ENCODE results near the gene KCNQ2.

The KCNQ2 gene

GRCh38 chr20:63417097-63417737 is 55.2 kb downstream of the KCNQ2 start:
- no peak for DNase-seq (ENCODE audit: low read depth)

GRCh38 chr20:63416631-63417030 is 55.8 kb downstream of the KCNQ2 start:
- no peak for DNase-seq (ENCODE audit: low read depth)

DNA sequence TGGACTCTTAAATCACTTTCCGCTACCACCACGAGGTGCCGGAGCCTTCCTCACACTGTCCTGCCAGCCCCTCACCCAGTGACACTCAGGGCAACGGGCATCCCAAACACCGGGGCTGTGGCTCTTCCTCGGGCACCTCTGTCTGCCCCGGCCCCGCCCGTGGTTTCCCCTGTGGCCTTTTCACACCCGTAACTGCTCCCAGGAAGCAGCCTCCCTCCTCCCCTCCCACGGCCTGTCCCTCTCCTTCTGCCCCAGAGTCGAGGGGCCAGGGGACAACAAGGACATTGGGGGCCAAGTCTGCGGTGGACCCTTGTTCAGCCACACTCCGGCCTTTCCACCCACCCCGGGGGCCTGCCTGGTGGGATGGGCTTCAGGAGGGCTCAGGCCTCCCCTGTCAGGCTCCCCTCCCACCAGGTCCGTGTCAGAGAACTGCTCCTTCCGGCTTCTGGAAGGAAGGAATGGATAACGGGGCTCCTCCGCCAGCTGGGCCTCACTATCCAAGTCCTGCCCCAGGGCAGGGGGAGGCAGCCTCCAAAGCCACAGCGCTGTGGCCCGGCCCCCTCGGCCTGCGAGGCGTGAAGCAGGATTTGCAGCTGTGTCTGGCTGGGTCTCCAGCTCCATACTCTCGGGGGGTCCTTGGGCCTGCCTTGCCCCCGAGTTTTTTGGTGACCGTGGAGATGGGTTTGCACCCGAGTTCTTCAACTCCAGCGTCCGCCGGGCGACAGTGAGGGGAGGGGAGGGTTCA is 56.6 kb downstream of the KCNQ2 start:
- no peak for DNase-seq (ENCODE audit: low read depth)

DNA sequence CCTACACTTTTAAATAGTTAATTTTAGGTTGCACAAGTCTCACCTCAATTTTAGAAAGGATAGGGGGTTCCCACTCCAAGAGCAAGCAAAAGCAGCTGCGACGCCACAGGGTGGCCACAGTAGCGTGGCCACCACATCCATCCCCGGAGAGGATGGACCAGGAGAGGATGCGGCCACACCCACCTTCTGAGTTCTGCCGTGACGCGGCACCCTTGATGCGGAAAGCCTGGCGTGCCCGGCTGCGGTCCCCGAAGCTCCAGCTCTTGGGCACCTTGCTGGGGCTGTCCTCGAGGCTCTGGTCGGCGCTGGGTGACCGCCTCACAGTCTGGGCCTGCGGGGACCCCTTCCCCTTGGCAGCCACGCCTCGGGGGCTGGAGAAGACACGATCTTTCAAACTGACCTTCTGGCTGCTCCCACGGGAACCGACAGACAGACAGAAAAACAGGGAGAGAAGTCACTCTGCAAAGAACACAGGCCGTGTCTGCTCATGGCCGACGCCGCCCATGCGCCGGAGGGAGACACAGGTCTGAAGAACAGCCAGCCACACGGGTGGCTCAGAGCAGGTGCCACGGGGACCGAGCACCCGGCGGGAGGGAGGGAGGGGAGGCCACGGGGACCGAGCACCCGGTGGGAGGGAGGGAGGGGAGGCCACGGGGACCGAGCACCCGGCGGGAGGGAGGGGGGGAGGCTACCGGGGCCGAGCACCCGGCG is 57.6 kb downstream of the KCNQ2 start:
- DNase-seq (ENCODE audit: low read depth): no peak

DNA sequence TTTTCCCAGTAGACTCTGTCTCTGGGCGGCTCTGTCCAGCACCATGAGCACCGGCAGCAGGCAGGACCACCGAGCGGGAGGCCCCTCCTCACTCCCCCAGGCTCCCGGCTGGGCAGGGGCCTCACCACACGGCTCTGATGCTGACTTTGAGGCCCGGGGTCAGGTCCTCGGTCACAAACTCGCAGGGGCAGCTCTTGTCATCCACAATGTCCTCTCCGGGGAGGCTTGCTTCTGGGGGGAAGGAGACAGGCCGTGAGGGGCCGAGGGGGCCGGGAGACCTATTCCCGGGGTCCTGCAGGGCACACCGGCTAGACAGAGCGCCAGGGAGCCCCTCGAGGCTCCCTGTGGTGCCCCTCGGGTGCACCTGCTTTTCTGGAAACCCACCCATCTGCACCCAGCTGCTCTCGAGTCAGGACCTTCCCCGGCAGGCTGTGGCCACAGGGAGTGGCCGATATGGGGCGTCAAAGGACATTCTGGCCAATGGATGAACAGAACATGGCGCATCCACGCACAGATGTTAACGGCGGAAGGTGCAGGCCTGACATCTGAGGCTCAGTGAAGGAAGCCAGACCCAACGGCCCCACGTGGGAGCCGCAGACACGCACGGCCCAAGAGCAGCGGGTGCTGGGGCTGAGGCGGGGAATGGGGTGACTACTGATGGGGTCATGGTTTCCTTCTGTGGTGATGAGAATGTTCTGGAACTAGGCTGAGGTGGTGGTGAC is 58.3 kb downstream of the KCNQ2 start:
- DNase-seq (ENCODE audit: low read depth): no peak

DNA sequence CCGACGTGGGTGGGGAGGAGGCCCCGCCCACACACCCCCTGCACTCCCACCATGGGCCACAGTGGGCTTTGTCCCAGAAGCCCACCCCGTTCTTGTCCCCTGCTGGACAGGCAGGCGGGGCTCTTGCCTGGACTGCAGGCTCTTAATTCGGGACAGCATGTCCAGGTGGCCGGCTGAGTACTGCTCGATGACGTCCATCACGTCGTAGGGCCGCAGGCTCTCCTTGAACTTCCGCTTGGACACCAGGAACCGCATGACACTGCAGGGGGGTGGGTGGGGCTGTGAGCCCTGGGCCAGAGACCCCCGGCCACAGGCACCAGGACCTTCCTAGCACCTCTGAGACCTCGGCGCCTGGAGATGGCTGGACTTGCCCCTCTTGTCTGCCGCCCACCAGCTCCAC is 59.1 kb downstream of the KCNQ2 start:
- DNase-seq (ENCODE audit: low read depth): no peak

DNA sequence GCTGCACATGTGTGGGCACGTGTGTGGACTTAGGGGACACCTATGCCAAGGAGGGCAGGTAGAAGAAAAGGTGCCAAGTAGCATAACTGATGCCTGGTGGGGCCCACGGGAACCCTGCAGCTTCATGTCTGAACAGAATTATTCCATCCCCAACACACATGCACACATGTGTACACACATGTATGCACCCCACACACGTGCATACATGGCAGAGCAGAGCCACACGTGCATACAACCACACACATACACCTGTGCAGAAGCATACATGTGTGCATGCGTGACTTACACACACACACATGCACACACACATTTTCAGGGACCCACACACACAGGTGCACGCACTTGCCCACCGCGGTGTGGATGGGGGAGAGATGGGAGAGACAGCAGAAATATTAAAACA is 59.6 kb downstream of the KCNQ2 start:
- DNase-seq (ENCODE audit: low read depth): no peak

- DNase-seq (ENCODE audit: low read depth): no peak
These were observed 60.4 kb downstream of the KCNQ2 start for GRCh38 chr20:63411898-63412631.

DNA sequence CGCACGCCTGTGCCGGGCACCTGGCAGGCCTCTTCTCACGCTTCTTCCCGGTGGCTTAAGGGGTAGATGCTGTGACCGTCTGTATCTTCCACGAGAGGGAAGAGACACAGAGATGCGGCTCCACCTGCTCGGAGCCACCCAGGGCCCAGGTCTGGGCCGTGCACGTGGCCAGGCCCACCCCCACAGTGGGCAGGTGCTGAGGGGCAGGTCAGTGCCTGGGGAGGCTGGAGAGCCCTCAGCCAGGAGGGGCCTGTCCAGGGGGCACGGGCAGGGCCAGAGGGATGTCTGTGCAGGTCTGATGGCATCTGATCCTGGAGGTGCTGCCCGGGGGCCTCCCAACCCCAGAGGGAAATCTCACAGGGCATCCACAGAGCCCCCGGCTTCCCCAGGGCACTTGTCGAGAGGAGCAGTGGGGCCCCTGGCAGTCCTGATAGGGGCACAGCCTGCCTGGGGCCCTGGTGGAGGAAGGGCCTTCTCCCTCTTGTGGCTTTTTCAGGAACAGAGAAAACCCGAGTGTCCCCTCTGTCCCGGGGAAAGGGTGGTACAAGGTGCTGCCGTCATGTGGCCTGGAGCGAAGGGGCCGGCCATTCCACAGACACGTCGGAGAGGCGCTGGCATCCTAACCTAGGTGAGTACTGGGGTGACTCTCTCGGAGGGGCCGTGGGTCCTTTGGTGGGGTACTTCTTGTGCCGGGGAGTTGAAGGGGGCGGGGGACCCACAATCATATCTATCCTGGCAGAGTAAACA is 61.1 kb downstream of the KCNQ2 start:
- DNase-seq (ENCODE audit: low read depth): no peak

DNA sequence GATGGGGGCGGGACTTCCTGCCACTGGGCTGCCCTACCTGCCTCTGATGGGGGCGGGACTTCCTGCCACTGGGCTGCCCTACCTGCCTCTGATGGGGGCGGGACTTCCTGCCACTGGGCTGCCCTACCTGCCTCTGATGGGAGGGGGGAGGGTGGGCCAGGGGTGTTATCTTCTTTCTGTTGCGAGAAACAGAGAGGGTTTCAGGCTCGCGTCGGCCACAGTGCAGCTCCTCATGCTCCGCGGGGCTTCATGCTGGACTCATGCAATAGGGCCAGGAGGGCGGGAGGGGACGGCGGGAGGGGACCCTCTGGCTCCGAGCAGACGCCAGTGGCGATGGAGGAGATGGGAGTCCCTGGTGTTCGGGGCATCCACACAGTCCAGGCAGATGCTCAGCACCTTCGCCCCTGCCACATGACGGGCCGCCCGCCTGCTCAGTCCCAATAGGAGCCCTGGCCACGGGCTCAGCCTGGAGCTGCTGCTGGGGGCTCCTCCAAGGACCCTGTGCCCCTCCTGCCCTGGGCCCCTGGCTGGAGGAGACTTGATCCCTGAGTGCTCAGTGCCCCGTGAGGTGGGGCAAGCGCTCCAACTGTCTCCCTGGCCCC is 62.5 kb downstream of the KCNQ2 start:
- DNase-seq (ENCODE audit: low read depth): no peak

- DNase-seq (ENCODE audit: low read depth): no peak
These were observed 63.2 kb downstream of the KCNQ2 start for GRCh38 chr20:63409066-63409833.

DNA sequence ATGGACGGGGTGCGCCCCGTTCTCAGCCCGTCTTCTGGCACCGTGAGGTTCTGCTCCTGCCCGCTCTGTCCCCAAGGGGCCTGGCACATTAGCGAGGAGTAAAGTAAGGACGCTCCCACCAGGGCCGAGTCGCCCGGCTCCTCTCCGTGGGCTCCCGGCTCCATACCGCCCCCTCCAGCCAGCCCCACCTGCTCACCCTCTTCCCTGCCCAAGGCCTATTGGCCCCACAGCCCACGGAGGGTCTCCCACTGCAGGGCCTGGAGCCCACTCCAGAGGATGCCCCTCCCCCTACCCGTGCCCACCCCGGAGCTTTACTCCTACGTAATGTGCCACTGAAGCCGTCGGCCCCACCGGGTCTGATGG is 63.8 kb downstream of the KCNQ2 start:
- no peak for DNase-seq (ENCODE audit: low read depth)

- DNase-seq (ENCODE audit: low read depth): no peak
These were observed 64.3 kb downstream of the KCNQ2 start for GRCh38 chr20:63407928-63408683.

DNA sequence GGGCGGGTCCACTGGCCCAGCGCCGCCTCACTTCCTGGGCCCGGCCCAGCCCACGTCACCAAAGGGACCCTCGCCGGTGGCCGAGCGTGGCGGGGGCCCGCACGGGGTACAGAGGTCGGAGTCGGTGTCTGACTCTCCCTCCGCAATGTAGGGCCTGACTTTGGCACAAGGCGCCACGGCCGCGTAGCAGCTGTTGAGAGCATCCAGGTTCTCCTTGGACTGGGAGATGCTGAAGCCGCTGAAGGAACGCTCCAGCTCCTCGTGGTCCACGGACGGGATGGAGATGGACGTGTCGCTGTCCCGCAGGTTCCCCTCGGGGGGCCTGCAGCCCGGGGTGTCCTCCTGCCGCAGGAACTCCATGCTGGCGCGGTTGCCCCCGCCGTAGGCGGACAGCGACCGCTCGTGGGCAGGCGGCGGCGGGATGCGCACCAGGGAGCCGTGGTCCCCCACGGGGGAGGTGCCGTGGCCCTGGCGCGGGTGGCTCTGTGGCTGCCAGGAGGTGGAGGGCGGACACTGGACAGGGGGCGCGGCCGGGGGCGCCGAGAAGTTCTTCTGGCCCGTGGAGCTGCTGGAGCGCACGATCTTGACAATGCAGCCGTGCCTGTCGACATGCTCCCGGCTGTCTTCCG is 65.7 kb downstream of the KCNQ2 start:
- no peak for DNase-seq (ENCODE audit: low read depth)

DNA sequence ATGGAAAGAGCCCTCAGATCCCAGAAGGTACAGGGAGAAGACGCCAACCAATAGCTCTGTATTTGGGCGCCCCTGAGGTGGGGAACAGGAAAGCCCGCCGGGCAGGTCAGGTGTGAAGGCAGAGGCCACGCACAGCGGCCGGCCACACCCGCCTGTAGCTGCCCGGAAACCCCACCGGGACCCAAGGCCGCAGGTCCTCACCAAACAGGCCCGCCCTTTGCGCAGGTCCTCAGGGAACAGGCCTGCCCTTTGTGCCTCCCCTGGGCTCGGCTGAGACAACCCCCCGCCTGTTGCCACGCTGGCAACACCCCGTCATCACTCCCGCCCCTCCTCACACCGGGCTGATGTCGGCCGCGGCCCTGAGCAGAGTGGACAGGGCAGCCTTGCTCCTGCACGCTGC is 66.4 kb downstream of the KCNQ2 start:
- DNase-seq (ENCODE audit: low read depth): no peak

DNA sequence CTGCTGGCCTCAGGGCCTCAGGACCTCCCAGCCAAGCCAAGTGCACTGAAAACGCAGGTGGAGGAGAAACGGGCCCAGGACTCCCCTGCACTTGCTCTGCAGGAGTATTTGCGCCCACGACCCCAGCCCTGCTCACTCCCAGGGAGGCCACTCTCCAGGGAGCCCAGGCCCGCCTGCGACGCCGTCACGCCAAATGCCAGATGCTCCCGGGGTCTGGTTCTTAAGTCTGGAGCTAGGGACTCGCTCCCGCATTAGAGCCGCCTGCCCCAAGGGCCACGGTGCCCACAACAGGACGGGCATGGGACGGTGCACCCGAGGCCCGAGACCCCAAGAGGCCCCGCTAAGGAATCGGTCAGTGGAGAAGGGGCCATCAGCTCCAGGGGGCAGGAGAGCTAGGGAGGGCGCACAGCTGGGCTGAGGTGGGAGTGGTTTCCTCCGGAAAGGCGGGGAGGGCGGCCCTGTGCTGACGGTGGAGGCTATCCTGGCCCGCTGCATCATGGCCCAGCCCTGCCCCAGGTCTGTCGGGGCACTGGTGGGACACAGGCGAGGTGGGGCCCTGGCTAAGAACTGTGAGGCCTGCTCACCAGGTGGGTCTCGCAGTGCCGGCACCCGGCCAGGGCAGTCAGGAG is 67.2 kb downstream of the KCNQ2 start:
- no peak for DNase-seq (ENCODE audit: low read depth)

- DNase-seq (ENCODE audit: low read depth): no peak
These were observed 68.0 kb downstream of the KCNQ2 start for GRCh38 chr20:63404129-63405085.

Data from fibroblast of the conjunctiva (primary cell).